Measurements from ENCODE around the gene CARD8.
"Not testable (repeated sequence)": the region's sequence is repeated elsewhere in the genome, so short reads cannot be mapped to it uniquely, and the experiment has no call there.

CARD8 gene

GRCh38 chr19:48265326-48265725, 9.6 kb upstream of the CARD8 start:
- DNase-seq (ENCODE audit: low spot score) = not testable (repeated sequence)

- DNase-seq (ENCODE audit: low spot score) = not testable (repeated sequence)
Observed at GRCh38 chr19:48260359-48260714, 4.6 kb upstream of the CARD8 start.

- not testable (repeated sequence) for DNase-seq (ENCODE audit: low spot score)
Observed at GRCh38 chr19:48258992-48259391, 3.3 kb upstream of the CARD8 start.

DNA sequence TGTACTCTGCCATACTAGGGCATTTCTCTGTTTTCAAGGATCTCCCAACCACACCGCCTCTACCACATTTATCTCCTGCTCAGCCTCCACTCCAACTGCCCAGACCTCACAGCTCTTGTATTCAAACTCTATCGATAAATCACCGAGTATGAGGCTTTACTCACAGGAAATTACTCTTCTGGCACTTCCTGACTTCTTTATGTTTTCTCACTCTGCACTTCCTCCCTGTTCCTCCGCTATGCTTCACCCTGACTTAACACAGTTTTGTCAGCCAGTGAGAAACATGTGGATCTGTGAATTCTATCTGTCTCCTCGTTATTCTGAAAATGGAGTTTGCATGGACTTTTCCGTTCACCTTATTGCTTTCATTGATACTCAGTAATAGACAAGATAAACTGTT, 2.6 kb upstream of the CARD8 start:
- DNase-seq (ENCODE audit: low spot score) = no peak

DNA sequence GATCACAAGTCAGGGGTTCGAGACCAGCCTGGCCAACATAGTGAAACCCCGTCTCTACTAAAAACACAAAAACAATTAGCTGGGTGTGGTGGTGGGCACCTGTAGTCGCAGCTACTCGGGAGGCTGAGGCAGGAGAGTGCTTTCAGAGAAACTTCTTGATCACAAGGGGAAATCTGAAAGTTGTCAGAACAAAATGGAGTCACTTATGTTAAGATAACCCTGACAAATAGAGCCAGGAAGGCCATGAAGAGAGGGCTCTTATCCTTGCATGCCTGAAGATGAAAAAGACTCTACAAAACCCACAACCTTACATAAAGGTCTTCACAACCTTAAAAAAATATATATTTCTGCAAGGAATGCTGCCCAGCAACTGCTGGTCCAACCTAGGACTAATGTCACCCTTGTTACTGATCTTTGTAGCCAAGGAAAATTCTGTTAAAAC, 1.2 kb downstream of the CARD8 start:
- DNase-seq (ENCODE audit: low spot score) = no peak

GRCh38 chr19:48253999-48254398, 1.7 kb downstream of the CARD8 start:
- no peak for DNase-seq (ENCODE audit: low spot score)

GRCh38 chr19:48252609-48253008, 3.1 kb downstream of the CARD8 start:
- no peak for DNase-seq (ENCODE audit: low spot score)

DNA sequence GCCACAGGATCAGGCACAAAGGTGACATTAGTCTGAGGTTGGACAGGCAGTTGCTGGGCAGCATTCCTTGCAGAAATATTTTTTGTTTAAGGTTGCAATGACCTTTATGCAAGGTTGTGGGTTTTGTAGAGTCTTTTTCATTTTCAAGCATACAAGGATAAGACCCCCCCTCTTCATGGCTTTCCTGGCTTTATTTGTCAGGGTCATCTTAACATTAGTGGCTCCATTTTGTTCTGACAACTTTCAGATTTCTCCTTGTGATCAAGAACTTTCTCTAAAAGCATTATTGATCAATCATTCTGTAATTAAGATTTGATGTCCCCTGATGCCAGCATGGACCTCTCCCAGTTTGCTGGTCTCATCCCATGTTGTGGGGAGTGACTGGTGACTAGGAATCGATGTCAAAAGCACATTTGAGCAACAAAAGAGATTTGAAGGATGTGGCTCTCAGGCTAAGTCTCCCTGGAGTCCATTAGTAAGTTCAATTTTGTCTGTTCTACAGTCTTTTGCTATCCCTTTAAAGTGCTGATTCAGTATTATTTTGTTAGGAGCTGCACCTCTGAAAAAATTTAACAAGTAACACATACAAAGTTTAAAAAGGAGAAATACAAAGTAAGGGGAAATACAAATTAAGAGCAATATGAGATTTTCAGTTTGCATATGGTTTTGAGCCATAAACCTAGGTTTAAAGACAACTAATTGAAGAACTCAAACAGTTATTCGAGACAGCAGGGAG, 5.3 kb downstream of the CARD8 start:
- DNase-seq (ENCODE audit: low spot score) = no peak

DNA sequence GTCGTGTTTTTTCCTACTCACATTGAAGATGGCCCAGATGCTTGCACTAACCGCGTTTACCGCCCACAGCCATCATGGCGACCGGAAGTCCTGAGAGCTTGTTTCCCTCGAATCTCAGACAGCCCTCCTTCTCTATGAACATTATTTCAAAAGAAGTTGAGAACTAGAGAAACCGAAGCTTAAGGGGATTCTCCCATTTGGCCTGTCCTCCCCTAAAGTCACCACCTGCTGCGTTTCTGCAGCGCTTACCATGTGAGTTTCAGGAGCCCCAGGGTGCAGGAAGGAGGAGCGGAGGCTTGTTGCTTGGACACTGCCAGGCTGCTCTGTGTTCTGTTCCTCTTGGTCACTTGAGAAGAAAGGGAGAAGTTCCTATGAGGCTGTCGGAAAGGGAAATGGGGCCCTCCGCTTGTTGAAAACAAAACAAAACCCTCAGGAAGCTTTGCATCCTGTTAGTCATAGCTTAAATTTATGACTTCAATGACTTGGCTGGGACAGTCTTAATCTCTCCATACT, 6.2 kb downstream of the CARD8 start:
- DNase-seq (ENCODE audit: low spot score) = peak; percentile 76

DNA sequence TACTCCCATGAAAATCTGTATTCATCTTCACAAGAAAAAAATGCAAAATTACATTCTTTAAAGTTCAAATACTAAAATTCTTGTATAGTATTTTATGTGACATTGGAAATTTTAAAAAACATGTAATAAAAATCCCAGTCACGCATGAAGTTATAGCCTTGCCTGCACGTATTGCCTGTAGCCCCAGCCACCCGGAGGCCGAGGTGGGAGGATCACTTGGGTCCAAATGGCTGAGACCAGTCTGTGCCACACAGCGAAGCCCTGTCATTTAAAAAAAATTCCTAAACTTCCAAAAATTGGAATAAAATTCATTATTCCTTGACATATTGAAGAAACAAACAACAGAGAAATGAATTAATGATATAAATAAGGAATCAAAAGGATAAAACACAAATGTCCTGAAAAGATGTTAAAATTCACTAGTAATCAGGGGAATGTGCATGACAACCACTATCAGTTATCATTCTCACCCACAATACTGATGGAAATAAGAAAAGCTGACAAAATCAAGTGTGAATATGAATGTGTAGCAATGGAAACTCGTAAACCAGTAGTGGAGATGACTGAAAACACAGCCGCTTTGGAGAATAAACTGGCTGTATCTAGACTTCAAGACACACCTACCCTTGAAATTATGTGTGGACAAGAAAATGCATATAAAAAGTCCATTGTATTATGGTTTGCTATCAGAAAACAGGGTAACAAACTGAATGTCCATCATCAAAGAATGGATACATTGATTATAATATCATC, 7.5 kb downstream of the CARD8 start:
- DNase-seq (ENCODE audit: low spot score) = no peak

GRCh38 chr19:48247212-48247611, 8.5 kb downstream of the CARD8 start:
- no peak for DNase-seq (ENCODE audit: low spot score)

- DNase-seq (ENCODE audit: low spot score) = no peak
Observed at GRCh38 chr19:48246101-48246500, 9.6 kb downstream of the CARD8 start.

GRCh38 chr19:48244281-48244680, 11.4 kb downstream of the CARD8 start:
- DNase-seq (ENCODE audit: low spot score) = no peak

GRCh38 chr19:48241771-48242170, 13.9 kb downstream of the CARD8 start:
- DNase-seq (ENCODE audit: low spot score) = not testable (repeated sequence)

DNA sequence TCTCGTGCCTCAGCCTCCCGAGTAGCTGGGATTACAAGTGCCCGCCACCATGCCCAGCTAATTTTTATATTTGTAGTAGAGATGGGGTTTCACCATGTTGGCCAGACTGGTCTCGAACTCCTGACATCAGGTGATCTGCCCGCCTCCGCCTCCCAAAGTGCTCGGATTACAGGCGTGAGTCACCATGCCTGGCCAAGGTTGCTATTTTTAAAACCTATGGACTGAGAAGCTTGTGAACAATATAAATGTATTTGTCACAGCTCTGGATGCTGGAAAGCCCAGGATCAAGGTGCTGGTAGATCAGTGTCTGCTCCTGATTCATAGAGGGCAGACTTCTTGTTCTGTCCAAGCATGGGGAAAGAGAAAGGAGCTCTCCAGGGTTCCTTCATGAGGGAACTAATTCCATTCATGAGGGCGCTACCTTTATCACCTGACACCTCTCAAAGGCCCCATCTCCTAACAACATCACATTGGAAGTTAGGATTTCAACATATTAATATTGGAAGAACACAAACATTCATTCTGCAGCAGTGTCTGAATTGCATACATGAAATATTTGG, 16.1 kb downstream of the CARD8 start:
- DNase-seq (ENCODE audit: low spot score) = no peak

DNA sequence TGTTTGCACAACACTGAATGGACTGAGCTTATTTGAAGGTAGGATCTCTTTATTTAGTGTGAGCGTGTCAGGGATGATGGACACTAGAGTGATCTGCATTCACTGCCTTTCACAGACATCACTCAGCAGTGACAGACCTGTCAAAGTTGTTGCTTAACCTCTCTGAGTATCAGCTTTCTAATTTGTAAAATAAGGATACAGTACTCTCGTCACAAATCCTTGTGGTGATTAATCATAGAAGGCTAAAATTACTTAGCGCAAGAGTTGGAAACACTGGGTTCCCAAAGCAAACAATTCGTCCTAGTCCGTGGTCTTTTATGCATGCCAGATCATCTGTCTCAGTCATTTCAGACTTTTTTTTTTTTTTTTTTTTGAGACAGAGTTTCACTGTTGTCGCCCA, 16.6 kb downstream of the CARD8 start:
- no peak for DNase-seq (ENCODE audit: low spot score)

DNA sequence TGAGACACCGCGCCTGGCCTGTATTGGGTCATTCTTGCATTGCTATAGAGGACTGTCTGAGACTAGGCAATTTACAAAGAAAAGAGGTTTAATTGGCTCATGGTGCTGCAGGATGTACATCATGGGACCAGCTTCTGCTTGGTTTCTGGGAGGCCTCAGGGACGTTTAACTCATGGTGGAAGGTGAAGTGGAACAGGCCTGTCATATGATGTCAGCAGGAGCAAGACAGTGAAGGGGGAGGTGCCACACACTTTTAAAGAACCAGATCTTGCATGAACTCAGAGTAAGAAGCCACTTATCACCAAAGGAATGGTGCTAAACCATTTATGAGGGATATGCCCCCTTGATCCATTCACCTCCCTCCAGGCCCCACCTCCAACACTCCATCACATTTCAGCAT, 18.7 kb downstream of the CARD8 start:
- no peak for DNase-seq (ENCODE audit: low spot score)

GRCh38 chr19:48230555-48231129, 25.1 kb downstream of the CARD8 start:
- no peak for DNase-seq (ENCODE audit: low spot score)

DNA sequence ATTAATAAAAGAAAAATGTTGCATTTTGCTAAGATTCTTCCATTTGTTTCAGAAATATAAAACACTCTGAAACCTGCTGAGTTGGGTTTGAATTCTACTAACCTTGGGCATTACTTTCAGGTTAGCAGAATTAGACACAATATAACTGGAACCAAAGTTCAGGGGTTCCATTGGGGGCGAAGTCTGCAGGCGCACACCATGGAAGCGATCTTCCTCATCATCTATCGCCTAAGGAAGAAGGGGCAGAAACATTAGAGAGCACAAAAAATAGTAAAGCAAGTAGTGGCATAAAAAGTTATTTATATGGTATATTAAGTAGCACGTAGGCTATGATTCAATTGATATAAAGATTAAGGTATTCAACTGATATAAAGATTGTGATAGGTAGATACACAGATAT, 34.1 kb downstream of the CARD8 start:
- DNase-seq (ENCODE audit: low spot score) = no peak

DNA sequence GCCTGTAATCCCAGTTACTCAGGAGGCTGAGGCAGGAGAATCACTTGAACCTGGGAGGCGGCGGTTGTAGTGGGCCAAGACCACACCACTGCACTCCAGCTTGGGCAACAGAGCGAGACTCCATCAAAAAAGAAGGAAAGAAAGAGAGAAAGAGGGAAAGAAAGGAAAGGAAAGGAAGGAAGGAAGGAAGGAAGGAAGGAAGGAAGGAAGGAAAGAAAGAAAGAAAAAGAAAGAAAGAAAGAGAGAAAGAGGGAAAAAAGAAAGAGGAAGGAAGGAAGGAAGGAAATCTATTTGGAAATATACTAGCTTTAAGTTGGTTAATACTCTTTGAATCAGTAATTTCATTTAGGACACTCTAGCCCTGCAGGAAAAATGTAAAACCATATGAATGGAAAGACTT, 34.9 kb downstream of the CARD8 start:
- DNase-seq (ENCODE audit: low spot score) = not testable (repeated sequence)

DNA sequence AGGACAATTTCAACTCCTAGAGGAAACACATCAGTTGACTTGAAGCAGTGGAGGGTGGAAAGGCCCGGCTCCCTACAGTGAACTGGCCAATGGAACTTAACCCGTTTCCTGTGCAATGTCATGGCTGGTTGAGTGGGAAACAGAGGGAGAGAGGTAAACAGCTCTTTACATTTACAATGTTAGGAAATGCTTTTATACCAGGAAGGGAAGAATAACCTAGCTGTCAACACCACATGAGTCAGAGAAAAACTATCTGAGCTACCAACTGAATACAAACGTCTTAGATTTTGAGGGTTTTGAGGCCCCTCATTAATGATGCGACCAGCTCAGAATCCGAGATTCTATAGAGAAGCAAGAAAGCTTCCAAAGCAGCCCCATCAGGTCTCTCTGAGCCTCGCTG, 36.7 kb downstream of the CARD8 start:
- no peak for DNase-seq (ENCODE audit: low spot score)

DNA sequence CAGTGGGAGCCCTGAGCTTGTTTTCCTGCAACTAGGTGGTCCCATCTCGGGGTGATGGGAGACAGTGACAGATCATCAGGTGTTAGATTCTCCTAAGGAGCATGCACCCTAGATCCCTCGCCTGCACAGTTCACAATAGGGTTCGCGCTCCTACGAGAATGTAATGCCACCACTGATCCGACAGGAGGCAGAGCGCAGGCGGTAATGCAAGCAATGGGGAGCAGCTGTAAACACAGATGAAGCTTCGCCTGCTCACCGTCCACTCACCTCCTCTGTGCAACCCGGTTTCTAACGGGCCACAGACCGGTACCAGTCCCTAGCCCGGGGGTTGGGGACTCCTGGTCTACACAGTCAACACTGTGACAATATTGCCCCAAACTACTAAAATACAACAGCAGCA, 38.8 kb downstream of the CARD8 start:
- DNase-seq (ENCODE audit: low spot score) = no peak

DNA sequence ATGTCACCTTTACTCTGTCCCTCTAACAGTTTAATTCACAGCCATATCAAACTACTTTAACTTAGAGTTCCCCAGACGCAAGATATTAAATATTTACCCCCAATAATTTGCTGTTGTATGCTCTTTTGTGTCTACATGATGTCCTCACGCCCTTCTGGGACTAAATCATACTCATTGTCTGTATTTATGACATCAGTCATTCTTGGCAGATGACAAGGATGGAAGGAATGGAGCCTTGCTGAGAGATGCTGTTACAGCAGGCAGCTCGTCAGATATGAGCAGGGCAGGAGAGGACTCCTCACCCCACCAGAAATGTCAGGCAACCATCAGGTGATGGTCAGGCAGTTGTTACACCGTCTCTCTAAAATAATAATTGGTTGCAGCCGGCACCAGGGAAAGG, 41.8 kb downstream of the CARD8 start:
- DNase-seq (ENCODE audit: low spot score) = no peak

All from pons (tissue), 1 donor.